ENCODE measurements around the gene NOL4L. TPM values are rescaled to one million over a fixed set of nuclear protein-coding genes. Genes with fewer than 3 reads are reported as not detected.

NOL4L gene
- polyA plus RNA-seq, 10 donors, result 12.0 to 17.9 (median 15.1) TPM

Other genes starting within 250 kb of the NOL4L start
- gene ASXL1, start 227.0 kb downstream of the NOL4L start, polyA plus RNA-seq (ENCODE audit: insufficient read length in 10 of 10), result 10 to 100 TPM; 28.7 to 48.9 (median 38.0) TPM
- under 1 TPM in 7 of 10 donors, not detected in 3; 0.04 to 0.18 (median 0.14) TPM for gene C20orf203, start 88.6 kb upstream of the NOL4L start, polyA plus RNA-seq (ENCODE audit: insufficient read length in 10 of 10)
- 10 to 100 TPM; 38.0 to 48.1 (median 40.4) TPM for gene COMMD7, start 158.1 kb upstream of the NOL4L start, polyA plus RNA-seq (ENCODE audit: insufficient read length in 10 of 10)
- 1 to 10 TPM; 2.8 to 4.9 (median 3.7) TPM for gene DNMT3B, start 177.1 kb upstream of the NOL4L start, polyA plus RNA-seq (ENCODE audit: insufficient read length in 10 of 10)
- gene MAPRE1, start 234.6 kb upstream of the NOL4L start, polyA plus RNA-seq (ENCODE audit: insufficient read length in 10 of 10), result 100 to 1,000 TPM; 116 to 176 (median 131) TPM

Measured in muscle of back (tissue), 10 donors.